COLO668 (cell line): ENCODE measurements around the gene ARF1.

Experiments used
- DNase-seq: peaks from one replicate; lab custom pipeline; 2025; ENCODE audit not compliant: unreplicated experiment; lab: John Stamatoyannopoulos, UW

Gene ARF1

DNA sequence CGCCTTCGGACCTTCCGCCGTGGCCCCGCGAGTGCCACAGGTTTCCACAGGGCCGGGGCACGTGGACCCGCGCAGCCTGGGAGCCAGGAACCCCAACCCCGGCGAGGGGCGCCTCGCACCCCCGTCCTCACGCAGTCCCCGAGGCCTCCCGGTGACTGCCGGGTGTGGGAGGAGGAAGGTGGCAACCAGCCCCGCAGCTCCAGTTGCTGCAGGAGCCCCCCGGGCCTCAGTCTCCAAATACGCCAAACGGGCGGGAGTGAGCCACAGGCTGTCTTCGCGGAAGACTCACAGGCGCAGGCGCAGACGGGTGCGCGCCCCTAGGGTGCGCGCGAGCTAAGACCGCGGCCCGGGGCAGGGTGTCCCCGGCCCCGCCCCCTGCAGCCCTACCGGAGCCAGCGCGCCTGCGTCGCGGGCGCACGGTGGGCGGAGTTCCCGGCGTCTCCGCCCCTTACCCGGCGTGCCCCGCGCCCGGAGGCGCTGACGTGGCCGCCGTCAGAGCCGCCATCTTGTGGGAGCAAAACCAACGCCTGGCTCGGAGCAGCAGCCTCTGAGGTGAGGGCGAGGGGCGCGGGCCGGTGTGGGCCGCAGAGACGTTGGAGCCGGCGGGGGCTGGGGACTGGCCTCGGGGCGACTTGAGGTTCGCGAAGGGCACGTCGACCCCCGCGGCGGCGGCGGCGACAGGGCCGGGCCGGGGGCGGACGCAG lies at the start of gene ARF1:
Gene ARF1 (plus strand): TSS at position 495 of the 704 bp plus-strand sequence. CDS start 14,407 bp downstream, outside the sequence.
- peak; percentile 98 for DNase-seq

DNA sequence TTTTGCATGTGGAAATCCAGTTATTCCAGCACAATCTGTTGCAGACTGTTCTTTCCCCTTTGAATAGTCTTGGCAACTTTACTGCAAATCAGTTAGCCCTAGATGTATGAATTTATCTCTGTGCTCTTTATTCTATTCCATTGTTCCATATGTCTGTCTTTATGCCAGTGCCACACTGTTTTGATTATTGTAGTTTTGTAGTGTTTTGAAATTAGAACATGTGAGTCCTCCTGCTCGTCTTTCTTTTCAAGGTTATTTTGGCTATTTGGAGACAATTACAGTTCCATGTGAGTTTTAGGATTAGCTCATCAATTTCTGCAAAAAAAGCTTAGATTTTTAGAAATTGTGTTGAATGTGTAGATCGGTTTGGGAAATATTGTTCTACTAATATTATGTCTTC lies 49.1 kb upstream of the ARF1 start:
- no peak for DNase-seq

DNA sequence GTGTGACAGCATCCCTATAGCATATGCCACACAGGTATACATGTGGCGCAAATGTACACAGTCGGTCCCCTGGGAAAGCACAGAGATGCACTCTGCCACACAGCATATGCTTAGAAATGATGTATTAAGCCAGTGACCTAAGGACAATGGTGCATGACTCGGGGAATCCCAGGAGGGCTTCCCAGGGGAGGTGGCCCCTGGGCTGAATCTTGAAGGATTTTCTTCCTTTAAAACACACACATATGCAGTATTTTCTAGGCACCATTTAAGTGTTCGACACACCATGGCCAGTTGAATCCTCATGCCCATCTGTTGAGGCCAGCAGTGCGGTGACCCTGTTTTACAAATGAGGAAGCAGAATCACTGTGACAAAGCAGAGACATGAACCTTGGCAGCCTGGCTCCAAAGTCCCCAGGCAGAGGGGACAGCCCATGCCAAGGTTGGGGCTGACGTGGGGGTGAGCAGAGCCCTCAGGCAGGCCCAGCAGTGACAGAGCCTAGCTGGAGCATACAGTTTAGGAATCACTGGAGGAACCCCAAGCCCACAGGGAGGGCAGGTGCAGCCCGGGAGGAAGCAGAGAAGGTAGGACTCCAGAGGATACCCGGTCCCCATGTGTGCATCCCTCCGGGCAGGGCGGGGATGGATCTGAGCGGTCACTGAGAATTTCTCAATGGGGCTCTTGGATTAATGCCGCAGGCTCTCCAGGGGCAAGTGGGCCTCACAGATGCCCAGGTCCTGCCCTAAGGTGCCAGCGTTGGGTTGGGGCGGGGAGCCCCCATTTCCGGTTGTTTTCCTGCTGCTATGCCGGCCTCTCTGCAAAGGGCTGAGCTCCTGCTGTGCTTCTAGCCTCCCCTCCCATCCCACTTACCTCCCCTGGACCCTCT lies 47.3 kb upstream of the ARF1 start:
- no peak for DNase-seq

DNA sequence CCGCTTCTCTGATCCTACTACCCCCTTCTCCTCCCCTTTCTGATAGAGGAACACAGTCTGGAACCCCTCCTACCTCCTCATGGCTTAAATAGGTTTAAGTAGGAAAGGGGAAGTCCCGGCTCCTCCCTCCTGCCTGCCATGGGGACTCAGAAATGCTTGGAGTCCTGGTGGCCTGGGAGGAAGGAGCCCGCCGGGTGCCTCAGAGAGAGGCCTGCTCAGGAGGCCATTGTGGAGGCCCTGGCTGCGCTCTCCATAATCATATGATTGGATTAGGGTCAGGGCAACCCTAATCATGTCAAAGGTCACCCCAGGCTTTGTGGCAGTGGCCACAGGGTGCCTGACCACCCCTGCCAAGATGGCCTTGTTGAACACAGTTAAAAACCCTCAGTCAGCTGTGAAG lies 46.7 kb upstream of the ARF1 start:
- DNase-seq: no peak

DNA sequence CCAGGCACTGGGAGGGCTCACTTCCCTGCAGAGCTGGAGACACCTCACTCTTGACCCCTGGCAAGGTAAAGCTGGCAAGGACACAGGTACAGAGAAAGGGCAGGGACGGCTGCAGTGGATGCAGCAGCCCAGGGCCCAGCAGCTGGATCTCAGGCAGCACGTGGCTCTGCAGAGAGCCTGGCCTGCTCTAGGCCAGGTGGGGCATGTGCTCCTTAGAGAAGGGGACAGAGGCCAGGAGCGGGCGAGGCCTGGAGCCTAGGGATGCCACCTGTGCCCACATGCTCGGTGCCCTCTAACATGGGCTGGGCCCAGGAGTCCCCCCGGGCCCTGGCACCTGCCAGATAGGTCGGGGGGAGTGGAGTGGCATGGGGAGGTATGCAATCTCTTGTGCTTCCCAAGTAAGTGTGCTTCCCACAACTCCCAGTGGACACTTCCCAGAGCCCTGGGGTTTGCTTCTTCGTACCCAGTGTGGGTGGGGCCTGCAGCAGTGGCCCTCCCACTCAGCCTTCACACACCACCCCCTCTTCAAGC lies 45.7 kb upstream of the ARF1 start:
- DNase-seq: no peak

DNA sequence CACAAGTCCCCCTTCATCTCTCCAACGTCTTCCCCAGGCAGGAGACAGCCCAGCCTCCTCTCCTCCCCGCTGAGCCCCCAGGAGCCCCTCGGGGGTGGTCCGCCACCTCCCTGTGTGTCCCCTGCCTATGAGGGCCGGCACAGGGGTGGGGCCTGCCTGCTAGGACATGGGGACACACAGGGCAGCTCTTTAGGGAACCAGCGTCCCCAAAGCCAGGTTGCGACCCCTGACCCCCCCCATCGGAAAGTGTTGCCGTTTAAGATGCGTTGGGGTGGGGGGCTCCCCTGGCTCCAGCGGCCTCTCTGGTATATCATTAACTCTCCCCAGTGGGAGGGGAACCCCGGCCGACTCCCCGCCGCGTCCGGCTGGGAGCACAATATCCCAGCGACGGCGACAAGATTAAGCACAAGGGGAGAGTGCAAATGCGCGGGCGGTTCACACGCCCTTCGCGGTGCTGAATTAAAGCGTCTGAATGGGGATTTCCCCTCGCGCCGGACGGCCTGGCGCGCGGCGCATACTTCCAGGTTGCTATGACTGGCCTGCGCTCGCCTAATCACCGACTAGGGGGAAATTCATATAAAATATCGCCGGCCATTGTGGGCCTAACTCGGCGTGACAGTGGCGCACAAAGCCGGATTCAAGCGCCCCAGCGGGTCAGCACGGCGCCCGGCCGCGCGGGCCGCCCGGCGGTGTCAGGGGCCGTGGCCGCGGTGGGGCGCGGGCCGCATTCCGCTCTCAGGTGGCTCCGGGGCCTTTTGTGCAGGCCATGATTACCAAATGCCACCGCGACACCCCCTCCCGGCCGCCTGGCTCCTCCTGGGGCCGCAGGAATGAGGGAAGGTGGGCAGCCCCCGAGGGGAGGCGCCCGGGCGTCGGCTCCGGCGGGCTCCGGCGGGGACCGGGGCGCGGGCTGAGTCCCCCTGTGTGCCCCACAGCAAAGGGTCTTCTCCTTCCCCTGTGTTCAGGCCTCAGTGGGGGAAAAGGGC lies 44.8 kb upstream of the ARF1 start:
- peak; percentile 43 for DNase-seq

DNA sequence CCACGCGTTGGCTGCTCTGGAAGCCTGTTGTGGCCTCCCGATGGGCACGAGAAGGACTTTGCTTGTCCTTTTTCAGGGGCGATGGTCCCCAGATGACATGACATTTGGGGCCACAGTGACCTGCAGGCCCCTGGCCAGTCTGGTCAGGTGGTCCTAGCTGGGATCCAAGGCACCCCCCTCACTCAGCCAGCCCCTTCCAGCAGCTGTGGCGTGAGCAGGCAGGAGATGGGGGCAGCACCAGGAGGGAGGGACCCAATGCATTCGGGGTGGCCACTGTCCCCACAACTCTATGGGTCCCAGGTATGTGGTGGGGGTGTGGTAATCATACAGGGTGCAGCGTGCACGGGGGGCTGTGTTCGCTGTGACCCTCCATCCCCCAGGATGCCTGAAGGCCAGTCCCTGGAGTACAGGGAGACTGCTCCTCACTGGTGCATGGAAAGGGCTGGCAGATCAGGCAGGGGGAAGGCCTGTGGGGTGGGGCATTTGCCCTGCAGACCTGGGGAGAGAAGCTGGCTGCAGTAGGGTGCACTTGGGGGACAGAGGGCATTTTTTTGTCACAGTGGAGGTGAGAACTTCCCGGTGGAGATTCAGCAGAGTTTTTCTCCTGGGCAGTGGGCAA lies 44.0 kb upstream of the ARF1 start:
- DNase-seq: no peak

DNA sequence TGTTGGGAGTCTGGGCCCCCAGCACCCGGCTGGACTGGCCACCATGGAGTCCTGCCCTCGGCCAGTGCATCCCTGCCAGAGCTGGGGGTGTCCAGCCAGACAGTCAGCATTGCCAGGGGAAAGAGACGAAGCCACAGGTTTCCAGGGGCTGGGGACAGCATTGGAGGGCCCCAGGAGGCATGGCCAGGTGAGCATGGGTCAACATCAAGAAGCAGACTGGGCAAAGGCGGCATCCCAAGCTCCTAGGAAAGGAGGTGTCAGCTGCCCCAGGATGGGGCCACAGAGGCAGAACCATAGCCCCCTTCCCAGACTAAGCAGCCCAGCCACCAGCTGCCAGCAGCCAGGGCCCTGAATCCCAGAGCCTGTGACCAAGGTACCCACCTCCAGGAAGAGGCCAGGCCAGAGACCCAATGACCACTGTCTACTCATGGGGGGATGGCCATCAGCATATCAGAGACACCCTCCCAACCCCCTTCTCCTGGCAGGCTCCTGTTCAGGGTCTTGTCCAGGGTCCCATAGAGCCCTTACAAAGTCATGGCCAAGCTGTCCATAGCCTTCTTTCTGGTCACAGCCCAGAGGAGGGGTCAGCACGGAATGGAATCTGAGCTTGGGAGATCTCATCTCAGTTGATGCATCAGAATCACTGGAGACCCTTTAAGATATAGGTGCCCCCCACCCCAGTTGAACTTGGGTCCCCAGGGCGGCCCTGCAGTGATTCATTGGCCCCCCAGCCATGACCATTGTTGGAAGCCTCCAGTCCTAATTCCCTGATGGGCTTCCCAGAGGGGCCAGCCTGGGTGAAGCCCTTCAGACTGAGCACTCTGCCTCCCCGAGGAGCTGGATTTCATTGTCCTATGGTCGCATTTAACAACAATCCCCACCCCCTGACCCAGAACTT lies 43.3 kb upstream of the ARF1 start:
- no peak for DNase-seq

DNA sequence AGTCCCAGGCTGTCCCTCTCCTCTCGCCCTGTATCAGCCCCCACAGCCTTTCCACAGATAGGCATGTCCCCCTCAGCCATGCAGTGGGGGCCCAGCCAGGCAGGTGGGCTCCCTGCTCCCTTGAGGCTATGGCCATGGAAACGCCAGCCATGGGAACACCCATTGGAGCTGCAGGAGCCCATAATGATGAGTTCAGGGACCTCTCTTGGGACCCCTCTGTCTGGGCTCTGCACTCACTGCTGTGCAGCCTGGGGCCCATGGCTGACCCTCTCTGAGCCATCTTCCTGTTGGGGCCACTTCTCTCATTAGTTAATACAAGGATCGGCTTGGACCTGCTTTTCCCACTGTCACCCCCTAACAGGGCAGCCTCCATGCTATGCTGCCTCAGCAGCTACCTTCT lies 42.5 kb upstream of the ARF1 start:
- no peak for DNase-seq

DNA sequence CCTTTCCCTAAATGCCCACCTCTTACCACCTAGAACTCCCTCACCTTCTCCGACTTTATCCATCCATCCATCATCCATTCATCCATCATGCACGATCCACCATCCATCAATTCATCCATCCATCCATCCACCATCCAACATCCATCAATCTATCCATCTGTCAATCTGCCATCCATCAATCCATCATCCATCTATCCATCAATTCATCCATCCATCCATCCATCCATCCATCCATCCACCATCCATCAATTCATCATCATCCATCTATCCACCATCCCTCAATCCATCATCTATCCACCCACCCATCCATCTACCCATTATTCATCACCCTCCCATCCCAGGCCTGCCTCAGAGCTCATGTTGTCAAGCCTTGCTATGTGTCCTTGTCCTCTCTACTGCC lies 41.2 kb upstream of the ARF1 start:
- DNase-seq: no peak

DNA sequence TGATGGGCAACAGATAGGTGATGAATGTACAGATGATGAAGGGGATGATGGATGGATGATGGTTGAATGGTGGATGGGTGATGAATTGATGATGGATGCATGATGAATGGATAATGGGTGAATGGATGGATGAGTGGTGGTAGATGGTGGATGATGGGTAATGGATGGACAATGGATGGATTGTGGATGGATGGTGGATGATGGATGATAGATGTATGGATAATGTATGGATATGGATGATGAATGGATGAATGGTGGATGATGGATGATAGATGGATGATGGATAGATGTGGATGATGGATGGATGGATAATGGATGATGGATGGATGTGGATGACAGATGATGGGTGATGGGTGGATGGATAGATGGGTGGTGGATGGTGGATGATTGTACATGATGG lies 40.0 kb upstream of the ARF1 start:
- DNase-seq: no peak

DNA sequence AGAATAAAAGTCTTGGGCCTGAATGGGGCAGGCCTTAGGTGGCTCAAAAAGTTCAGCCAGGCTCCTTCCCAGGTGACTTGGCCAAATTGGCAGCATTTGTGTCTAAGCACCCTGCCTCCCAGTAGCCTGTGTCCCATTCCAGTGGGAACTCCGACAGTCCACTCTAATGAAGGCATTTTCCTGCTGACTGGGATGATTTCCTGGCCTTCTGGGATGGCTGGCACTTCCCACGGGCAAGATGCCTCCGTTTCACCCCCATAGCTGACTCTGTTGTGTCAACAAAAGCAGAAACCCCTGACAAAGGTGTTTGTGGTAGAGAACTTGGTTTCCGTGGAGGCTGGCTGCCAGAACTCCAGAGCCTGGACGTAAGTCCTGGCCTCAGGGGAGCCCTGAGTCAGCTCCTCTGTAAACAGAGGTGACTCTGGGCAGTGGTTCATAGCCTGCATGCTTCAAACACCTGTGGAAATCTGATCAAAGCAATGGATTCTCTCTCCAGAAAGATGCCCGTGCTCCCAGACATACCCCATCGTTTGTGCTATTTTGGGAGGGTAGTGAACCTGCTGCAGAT lies 39.1 kb upstream of the ARF1 start:
- no peak for DNase-seq

DNA sequence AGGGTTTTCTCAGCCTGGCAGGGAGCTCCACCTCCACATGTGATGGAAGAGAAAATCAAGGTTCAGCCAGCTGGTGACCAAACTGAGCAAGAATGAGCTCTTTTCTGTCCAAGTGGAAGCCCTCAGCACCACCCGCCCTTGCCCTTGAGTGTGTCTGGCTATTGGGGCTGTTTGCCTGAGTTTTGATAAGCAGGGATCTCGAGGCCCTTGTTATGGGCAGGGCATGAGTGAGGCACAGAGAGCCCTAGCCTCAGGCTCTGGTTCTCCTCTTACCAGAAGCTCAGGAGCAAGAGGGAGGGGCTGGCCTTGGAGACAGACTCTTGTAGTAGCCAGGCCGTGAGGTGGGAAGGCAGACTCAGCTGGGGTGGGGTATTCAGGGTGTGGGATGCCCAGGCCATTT lies 37.5 kb upstream of the ARF1 start:
- no peak for DNase-seq

DNA sequence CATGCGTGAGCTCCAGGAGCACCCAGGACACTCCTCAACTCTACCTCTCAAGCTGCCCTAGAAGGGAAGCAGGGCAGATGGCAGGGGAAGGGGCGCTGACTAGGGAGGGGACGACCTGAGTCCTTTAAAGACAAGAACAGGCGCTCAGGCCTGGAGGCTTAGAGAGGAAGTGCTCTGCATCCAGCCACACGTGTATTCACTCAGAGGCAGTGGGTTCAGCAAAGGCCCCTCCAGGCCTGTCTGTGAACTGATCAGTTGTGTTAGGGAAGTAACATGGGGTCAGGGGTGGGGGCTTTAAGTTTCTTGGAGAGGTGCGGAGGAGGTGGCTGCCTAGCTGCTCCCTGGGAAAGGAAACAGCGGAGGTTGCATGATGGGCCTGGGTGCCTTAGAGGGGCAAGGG lies 37.1 kb upstream of the ARF1 start:
- no peak for DNase-seq

DNA sequence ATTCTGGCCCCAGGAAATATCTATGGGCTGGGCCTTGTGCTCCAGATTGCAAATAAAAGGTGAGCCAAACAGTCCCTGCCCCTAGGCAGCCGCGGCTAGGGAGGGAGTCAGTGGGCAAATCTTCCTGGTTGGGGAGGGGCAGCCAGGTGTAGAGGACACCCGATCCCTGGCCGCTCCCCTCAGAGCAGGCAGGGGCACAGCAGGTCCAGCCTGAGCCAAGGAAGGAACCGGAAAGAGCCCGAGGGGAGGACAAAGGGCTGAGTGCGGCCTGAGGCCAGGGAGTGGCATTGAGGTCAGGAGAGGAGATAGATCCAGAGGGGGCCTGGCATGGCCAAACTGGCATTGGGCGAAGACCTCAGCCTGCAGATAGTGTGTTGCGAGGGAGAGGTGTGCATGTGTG lies 36.6 kb upstream of the ARF1 start:
- DNase-seq: peak; percentile 25

DNA sequence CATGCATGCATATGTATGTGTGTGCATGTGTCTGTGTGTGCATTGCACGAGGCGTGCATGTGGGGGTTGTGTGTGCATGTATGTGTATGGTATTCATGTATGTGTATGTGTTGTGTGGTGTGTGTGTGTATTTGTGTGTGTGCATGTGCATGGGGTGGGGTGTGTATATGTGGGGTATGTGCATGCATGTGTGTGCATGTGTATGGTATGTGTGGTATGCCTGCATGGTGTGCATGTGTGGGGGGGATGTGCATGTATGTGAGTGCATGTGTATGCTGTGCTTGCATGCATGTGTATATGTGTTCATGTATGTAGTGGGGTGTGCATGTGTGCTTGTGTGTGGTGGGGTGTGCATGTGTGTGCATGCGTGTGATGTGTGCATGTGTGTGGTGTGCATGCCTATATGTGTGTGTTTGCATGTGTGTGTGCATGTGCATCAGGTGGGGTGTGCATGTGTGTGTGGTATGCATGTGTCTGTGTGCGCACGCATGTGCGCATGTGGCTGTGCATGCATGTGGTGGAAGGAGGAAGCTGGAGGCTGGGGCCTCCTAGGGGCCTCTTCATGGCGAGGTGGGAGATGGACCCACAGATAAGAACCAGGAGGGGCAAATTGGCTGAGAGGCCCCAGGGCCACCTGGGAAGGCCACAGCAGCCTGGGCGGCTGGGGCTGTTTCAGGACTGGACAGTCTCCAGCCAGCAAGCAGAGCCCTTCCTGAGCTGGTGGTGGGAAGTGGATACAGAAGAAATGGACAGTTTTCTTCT lies 35.9 kb upstream of the ARF1 start:
- DNase-seq: no peak

DNA sequence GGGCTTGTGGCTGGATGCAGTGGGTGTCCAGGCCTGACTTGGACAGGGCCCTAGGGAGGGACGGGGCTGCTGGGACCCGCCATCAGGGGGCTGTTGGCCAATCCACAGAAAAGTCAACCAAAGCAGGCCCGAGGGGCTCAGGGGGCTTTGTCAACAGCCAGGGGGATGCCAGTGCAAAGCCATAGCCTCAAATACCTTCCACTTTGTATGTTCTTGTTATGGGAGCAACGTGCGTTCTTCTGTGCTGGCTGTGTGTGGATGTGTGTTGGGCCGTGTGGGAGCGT lies 35.4 kb upstream of the ARF1 start:
- no peak for DNase-seq

DNA sequence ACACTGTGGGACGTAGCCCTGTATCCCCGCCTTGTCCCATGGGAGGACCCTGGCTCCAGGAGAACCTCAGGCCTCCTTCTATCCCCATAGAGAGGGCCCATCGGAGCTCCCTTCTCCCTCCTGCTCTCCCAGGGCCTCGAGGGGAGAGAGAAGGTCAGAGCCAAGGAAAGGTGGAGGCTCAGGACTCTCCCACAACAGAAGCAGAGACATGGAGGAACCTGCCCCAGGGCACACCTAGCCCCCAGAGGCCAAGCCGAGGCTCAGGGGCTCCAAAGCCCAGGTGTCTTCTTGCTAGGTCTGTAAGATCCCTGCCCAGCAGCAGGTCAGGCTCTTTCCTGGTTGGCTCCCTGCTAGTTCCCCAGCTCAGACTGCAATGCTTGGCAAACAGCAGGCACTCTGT lies 34.4 kb upstream of the ARF1 start:
- no peak for DNase-seq
